Ascending aorta (tissue), 2 donors: Measurements from ENCODE around the gene LRRC10. TPM values are rescaled to one million over a fixed set of nuclear protein-coding genes. Genes with fewer than 3 reads are reported as not detected.

Source experiments
- DNase-seq, 2 donors: peaks; one replicate each; pipeline ENCODE4 v3.0.0-alpha.2; 2019; ENCODE audit warnings: low spot score in 2 of 2
- H3K27ac ChIP-seq, 2 donors: fragments of 200-600 bp; sonication (generic); one replicate each; pipeline ENCODE4 v1.5.1; 2016 to 2017; ENCODE audit warnings: mild to moderate bottlenecking in 1 of 2
- H3K27me3 ChIP-seq: fragments of 200-600 bp; sonication (generic); one replicate; pipeline ENCODE4 v1.5.1; 2017
- H3K36me3 ChIP-seq, 2 donors: fragments of 200-600 bp; sonication (generic); one replicate each; pipeline ENCODE4 v1.5.1; 2016
- H3K4me1 ChIP-seq, 2 donors: fragments of 200-600 bp; sonication (generic); one replicate each; pipeline ENCODE4 v1.5.1; 2016 to 2017; ENCODE audit warnings: mild to moderate bottlenecking in 1 of 2
- H3K4me3 ChIP-seq, 2 donors: fragments of 200-600 bp; sonication (generic); one replicate each; pipeline ENCODE4 v1.5.1; 2016 to 2017; ENCODE audit warnings: mild to moderate bottlenecking in 1 of 2
- H3K9me3 ChIP-seq, 2 donors: fragments of 200-600 bp; sonication (generic); one replicate each; pipeline ENCODE4 v1.5.1; 2016
- intact Hi-C: fragments of 100-400 bp; cut with DNase I; formaldehyde crosslinking; loops from one replicate; pipeline ENCODE4 v1.15.1; 2023
- total RNA-seq: library from RNA; depleted of rRNA; stranded (reverse); fragments of >200 nt; gene quantifications from one replicate; pipeline ENCODE4 v1.1.0, GENCODE V29; 2016
- TF ChIP-seq, protein P1 (sequence below), 3 experiments: fragments of 200-600 bp in 2 of 3; fragments of 450-650 bp in 1 of 3; sonication (generic) in 2 of 3; IDR thresholded peaks; one replicate each; pipeline ENCODE4 v1.5.1; 2016 to 2019; ENCODE audit warnings: antibody characterized with exemption in 3 of 3, mild to moderate bottlenecking in 1 of 3, moderate library complexity in 1 of 3

Gene LRRC10
- total RNA-seq, 1 donor from 2014 or later, result not detected

DNA sequence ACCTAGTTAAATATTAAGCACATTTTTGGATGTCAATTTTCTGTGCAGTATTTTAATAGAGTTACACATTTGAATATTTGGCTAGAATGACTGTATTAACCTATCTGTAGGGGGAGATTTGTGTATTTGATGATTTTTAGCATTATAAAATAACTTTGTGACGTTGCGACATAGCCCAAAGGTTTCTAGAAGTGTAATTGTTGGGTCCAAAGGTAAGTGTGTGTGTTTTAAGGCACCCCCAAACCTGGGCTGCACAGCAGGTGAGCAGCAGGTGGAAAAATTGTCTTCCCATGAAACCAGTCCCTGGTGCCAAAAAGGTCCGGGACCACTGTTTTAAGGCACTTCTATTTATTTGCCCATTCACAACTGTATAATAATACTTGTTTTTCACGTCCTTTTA, 22.2 kb downstream of the LRRC10 start:
- intact Hi-C loops, result no loop called here
- TF ChIP-seq, protein P1, sequence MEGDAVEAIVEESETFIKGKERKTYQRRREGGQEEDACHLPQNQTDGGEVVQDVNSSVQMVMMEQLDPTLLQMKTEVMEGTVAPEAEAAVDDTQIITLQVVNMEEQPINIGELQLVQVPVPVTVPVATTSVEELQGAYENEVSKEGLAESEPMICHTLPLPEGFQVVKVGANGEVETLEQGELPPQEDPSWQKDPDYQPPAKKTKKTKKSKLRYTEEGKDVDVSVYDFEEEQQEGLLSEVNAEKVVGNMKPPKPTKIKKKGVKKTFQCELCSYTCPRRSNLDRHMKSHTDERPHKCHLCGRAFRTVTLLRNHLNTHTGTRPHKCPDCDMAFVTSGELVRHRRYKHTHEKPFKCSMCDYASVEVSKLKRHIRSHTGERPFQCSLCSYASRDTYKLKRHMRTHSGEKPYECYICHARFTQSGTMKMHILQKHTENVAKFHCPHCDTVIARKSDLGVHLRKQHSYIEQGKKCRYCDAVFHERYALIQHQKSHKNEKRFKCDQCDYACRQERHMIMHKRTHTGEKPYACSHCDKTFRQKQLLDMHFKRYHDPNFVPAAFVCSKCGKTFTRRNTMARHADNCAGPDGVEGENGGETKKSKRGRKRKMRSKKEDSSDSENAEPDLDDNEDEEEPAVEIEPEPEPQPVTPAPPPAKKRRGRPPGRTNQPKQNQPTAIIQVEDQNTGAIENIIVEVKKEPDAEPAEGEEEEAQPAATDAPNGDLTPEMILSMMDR (IDR thresholded peaks at IDR 0.05), result no peak
- no peaks in the 10 kb centered on the region for H3K27me3 ChIP-seq
- peaks cover 57 to 68% of the 10 kb centered on the region in 2 donors for H3K36me3 ChIP-seq
- no peak overlapping the region for H3K4me3 ChIP-seq
- H3K4me1 ChIP-seq, result peaks cover 6 to 8% of the 10 kb centered on the region in 2 donors
- no peak for DNase-seq
- no peaks in the 10 kb centered on the region for H3K9me3 ChIP-seq
- H3K27ac ChIP-seq, result no peak overlapping the region

DNA sequence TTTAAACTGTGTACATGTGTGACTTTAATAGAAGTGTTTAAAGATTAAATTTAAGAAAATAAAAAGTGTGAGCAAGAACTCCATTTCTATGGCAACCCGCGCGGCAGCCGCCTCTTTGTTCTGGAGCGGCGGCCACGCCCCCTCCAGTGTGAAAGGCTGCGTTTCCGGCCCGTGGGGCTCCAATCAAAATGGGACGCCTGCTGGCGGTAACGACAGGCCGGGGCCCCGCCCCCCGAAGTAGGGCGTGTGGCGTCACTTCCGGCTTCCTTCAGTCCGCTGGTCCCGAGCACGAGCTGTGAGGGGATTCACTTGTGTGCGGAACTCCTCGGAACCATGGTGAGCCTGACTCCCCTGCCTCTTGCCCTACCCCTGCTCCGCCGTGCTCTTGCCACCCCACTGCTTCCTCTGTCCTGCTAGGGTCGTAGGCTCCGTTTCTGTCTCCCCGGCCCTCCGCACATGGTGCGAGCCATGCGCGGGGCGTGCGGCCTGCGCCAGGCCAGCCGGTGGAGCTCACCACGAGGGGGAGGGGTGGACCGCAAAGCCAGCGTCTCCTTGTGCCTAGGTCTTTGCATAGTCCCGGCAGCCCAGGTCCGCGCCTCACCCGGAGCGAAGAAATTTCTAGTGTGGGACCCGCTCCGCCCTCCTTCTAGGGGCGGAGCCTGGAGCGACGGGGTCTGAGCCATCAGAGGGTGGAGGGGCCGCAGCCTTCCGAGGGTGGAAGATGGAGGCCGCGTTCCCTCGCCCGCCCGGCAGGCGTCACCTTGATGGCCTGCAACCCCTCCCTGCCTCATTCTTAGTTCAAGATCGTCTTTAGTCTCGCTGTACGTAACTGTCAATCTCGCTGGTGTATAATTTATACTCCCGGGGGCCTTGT, 25.3 kb downstream of the LRRC10 start, which contains the start of gene CCT2:
Gene CCT2 (plus strand): TSS at position 271 of the 874 bp plus-strand sequence. CDS start 63 bp downstream, at position 334.
- intact Hi-C loops, result loop anchor here (1.0 to 2.0 kb wide), 4 partner anchors 51 to 346 kb away; partner anchors contain the start of genes CPSF6, RAB3IP and YEATS4
- peaks cover 6 to 8% of the 10 kb centered on the region in 2 donors for H3K4me1 ChIP-seq
- peak; percentile 88 to 99 for DNase-seq
- H3K27me3 ChIP-seq, result no peaks in the 10 kb centered on the region
- no peaks in the 10 kb centered on the region for H3K9me3 ChIP-seq
- H3K4me3 ChIP-seq, result peak within 1 kb of the TSS; percentile 60 to 97
- TF ChIP-seq, protein P1 (IDR thresholded peaks at IDR 0.05), result peak in 2 of 3 experiments; percentile 36 to 44
- peak within 1 kb of the TSS; percentile 79 to 86 for H3K27ac ChIP-seq
- peaks cover 32 to 37% of the 10 kb centered on the region in 2 donors for H3K36me3 ChIP-seq

DNA sequence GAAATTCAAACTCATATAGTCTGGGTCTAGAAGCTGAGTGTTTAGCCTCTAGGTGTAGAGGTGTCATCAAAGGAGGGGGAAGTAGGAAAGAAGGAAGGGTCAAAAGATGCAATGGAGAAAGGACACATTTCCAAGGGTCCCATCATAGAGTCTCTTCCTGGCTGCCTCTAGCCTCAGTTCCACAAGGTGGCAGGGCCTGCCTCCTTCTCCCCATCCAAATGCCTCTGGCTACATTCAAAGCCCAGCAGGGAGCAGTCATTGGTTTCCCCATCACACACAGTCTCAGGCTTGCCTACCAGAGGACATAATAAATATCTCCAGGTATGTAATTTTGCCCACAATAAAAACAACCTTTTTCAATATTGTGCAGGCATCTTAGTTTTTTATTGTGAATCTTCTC, 27.5 kb downstream of the LRRC10 start:
- Histone ChIP-seq H3K27me3 (no peaks in the 10 kb centered on the region), H3K4me3 (no peak overlapping the region), H3K36me3 (peaks cover 10 to 16% of the 10 kb centered on the region in 2 donors), H3K27ac (no peak overlapping the region), H3K9me3 (no peaks in the 10 kb centered on the region), H3K4me1 (peaks cover 6 to 8% of the 10 kb centered on the region in 2 donors)
- DNase-seq, result no peak
- TF ChIP-seq, protein P1 (IDR thresholded peaks at IDR 0.05), result no peak
- intact Hi-C loops, result no loop called here

DNA sequence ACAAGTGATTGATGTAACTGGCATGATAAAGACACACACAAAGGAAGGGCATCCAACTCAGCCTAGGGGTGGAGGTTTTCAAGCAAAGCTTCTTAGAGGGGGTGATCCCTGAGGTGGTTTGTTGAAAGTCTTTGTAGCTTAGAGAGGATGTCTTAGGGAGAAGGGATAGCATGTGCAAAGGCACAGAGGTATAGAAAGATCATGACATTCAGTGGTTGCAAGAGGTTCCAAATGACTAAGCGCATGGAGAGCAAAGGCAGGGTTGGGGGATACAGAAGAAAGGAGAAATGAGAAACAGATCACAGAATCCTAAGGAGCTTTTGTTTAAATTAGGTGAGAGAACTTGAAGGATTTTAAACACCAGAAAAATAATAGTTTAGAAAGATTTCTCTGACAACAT, 30.6 kb downstream of the LRRC10 start:
- Histone ChIP-seq H3K27me3 (no peaks in the 10 kb centered on the region), H3K4me3 (no peak overlapping the region), H3K9me3 (no peaks in the 10 kb centered on the region), H3K27ac (no peak overlapping the region), H3K36me3 (peaks cover 3 to 5% of the 10 kb centered on the region in 2 donors), H3K4me1 (no peaks in the 10 kb centered on the region)
- DNase-seq, result no peak
- intact Hi-C loops, result no loop called here
- TF ChIP-seq, protein P1 (IDR thresholded peaks at IDR 0.05), result no peak

DNA sequence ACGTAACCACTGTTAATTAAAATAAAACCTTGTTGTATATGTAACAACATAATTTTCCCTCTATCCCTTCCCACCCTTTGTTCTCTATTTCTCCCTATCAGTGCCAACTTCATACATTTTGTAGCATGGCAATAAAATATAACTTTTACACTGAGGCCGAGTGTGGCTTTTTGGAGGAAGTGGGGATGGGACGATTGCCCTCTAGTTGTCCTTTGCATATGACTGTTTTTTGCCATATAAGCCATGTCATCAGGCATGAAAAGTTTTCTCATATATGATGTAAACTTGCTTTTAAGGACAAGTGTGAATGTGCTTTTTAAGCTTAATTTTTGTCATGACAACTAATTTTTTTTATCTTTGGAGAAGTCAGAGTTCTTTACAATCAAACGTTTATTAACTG, 31.7 kb downstream of the LRRC10 start:
- Histone ChIP-seq H3K9me3 (no peaks in the 10 kb centered on the region), H3K27ac (no peak overlapping the region), H3K36me3 (peaks cover 13 to 15% of the 10 kb centered on the region in 2 donors), H3K27me3 (no peaks in the 10 kb centered on the region), H3K4me3 (no peak overlapping the region), H3K4me1 (no peaks in the 10 kb centered on the region)
- intact Hi-C loops, result no loop called here
- DNase-seq, result no peak
- TF ChIP-seq, protein P1 (IDR thresholded peaks at IDR 0.05), result no peak
